ENCODE results near the gene ANKRD31. TPM values are rescaled to one million over a fixed set of nuclear protein-coding genes. Genes with fewer than 3 reads are reported as not detected.

The ANKRD31 gene
- total RNA-seq, 2 experiments from 2014 or later = 0.13 TPM; not detected in 1

- TF ChIP-seq CTCF (conservative IDR thresholded peaks at IDR 0.05; ENCODE audit: low read length) = no peak
- no peak for TF ChIP-seq EZH2phosphoT487 (IDR thresholded peaks at IDR 0.05; ENCODE audit: borderline replicate concordance, low read depth, low read length)
- no peaks in the 10 kb centered on the region for H4K20me1 ChIP-seq (ENCODE audit: insufficient read depth, low read length)
- ChIA-PET CTCF (ENCODE audit: unreplicated experiment) (no interaction called here), POLR2A (interaction anchor here (0.7 kb wide), 1 partner anchor 77 kb away, joined by 3 read pairs; no protein-coding TSS in a partner anchor)
- H2AFZ ChIP-seq (ENCODE audit: low read length) = no peak overlapping the region
- H3K4me1 ChIP-seq (ENCODE audit: insufficient read depth, low read length, poor library complexity, severe bottlenecking) = no peaks in the 10 kb centered on the region
- H3K4me3 ChIP-seq (ENCODE audit: low read depth, low read length, poor library complexity, severe bottlenecking) = no peak overlapping the region
- no peaks in the 10 kb centered on the region for H3K79me2 ChIP-seq (ENCODE audit: insufficient read depth, low read depth, low read length)
- BruUV-seq (replicated peaks) = no TSS peak
- no peaks in the 10 kb centered on the region for H3K36me3 ChIP-seq (ENCODE audit: insufficient read depth, low read length)
- no peaks in the 10 kb centered on the region for H3K9me2 ChIP-seq (ENCODE audit: insufficient read depth, low read length)
- intact Hi-C loops (cut with micrococcal nuclease; ENCODE audit: unreplicated experiment) = no loop called here
- H3K9me3 ChIP-seq (ENCODE audit: low read length) = no peaks in the 10 kb centered on the region
- no peak overlapping the region for H3K27ac ChIP-seq (ENCODE audit: low read depth, low read length, poor library complexity, severe bottlenecking)
- no peak for DNase-seq (ENCODE audit: low spot score)
- no peak overlapping the region for H3K4me2 ChIP-seq (ENCODE audit: low read length)
These were observed 158.7 kb downstream of the ANKRD31 start for GRCh38 chr5:75078027-75078426.

- TF ChIP-seq CTCF (conservative IDR thresholded peaks at IDR 0.05; ENCODE audit: low read length) = no peak
- no peaks in the 10 kb centered on the region for H3K79me2 ChIP-seq (ENCODE audit: insufficient read depth, low read depth, low read length)
- CTCF ChIA-PET (ENCODE audit: unreplicated experiment) = no interaction called here
- no peaks in the 10 kb centered on the region for H4K20me1 ChIP-seq (ENCODE audit: insufficient read depth, low read length)
- no peaks in the 10 kb centered on the region for H3K9me2 ChIP-seq (ENCODE audit: insufficient read depth, low read length)
- no peak overlapping the region for H3K27ac ChIP-seq (ENCODE audit: low read depth, low read length, poor library complexity, severe bottlenecking)
- POLR2A ChIA-PET = interaction anchor here (0.7 kb wide), 1 partner anchor 12 kb away, joined by 3 read pairs; no protein-coding TSS in a partner anchor
- no peaks in the 10 kb centered on the region for H3K4me1 ChIP-seq (ENCODE audit: insufficient read depth, low read length, poor library complexity, severe bottlenecking)
- no peak overlapping the region for H2AFZ ChIP-seq (ENCODE audit: low read length)
- intact Hi-C loops (cut with micrococcal nuclease; ENCODE audit: unreplicated experiment) = no loop called here
- H3K9me3 ChIP-seq (ENCODE audit: low read length) = no peaks in the 10 kb centered on the region
- BruUV-seq (replicated peaks) = no TSS peak
- no peak overlapping the region for H3K4me2 ChIP-seq (ENCODE audit: low read length)
- H3K36me3 ChIP-seq (ENCODE audit: insufficient read depth, low read length) = no peaks in the 10 kb centered on the region
- no peak for DNase-seq (ENCODE audit: low spot score)
- H3K4me3 ChIP-seq (ENCODE audit: low read depth, low read length, poor library complexity, severe bottlenecking) = no peak overlapping the region
These were observed 164.6 kb downstream of the ANKRD31 start for GRCh38 chr5:75072061-75072460.

- Histone ChIP-seq H2AFZ (ENCODE audit: low read length) (no peak overlapping the region), H3K4me2 (ENCODE audit: low read length) (no peak overlapping the region), H4K20me1 (ENCODE audit: insufficient read depth, low read length) (no peaks in the 10 kb centered on the region), H3K79me2 (ENCODE audit: insufficient read depth, low read depth, low read length) (no peaks in the 10 kb centered on the region), H3K4me3 (ENCODE audit: low read depth, low read length, poor library complexity, severe bottlenecking) (no peak overlapping the region), H3K4me1 (ENCODE audit: insufficient read depth, low read length, poor library complexity, severe bottlenecking) (no peaks in the 10 kb centered on the region), H3K27ac (ENCODE audit: low read depth, low read length, poor library complexity, severe bottlenecking) (no peak overlapping the region), H3K36me3 (ENCODE audit: insufficient read depth, low read length) (no peaks in the 10 kb centered on the region), H3K9me3 (ENCODE audit: low read length) (no peaks in the 10 kb centered on the region), H3K9me2 (ENCODE audit: insufficient read depth, low read length) (no peaks in the 10 kb centered on the region)
- no TSS peak for BruUV-seq (replicated peaks)
- TF ChIP-seq CTCF (conservative IDR thresholded peaks at IDR 0.05; ENCODE audit: low read length) (no peak), EZH2phosphoT487 (IDR thresholded peaks at IDR 0.05; ENCODE audit: borderline replicate concordance, low read depth, low read length) (no peak)
- DNase-seq (ENCODE audit: low spot score) = no peak
- intact Hi-C loops (cut with micrococcal nuclease; ENCODE audit: unreplicated experiment) = no loop called here
- POLR2A ChIA-PET = no interaction called here
- CTCF ChIA-PET (ENCODE audit: unreplicated experiment) = no interaction called here
These were observed 165.6 kb downstream of the ANKRD31 start for GRCh38 chr5:75071100-75071499.
